B cell (primary cell): ENCODE results near the gene NINL. TPM values are rescaled to one million over a fixed set of nuclear protein-coding genes. Genes with fewer than 3 reads are reported as not detected.

ENCODE experiments used
- ATAC-seq: fragments of 200-7000 bp; cut with Tn5 transposase; one replicate; pipeline ENCODE4 v1.10.0; 2021; ENCODE audit warnings: low read depth, mild to moderate bottlenecking, moderate number of reproducible peaks, moderate library complexity
- CTCF ChIA-PET: fragments of 350-600 bp; sonication (Branson Sonifier 250); formaldehyde crosslinking; loops from one replicate; lab custom pipeline; 2021; ENCODE audit warnings: antibody characterized with exemption, inconsistent platforms; lab: Charles Lee
- POLR2A ChIA-PET: fragments of 350-600 bp; sonication (Branson Sonifier 250); formaldehyde crosslinking; loops from one replicate; lab custom pipeline; 2021; ENCODE audit warnings: antibody characterized with exemption; lab: Charles Lee
- DNase-seq: peaks from one replicate; pipeline ENCODE4 v3.0.0; 2013
- H2AFZ ChIP-seq: 2 replicates; pipeline ENCODE4 v1.6.1; 2012; ENCODE audit warnings: mild to moderate bottlenecking, low read depth, low read length; ENCODE audit not compliant: insufficient read depth, poor library complexity, severe bottlenecking
- H3K27ac ChIP-seq, 2 donors: 1 replicate in 1 of 2; 2 replicates in 1 of 2; pipeline ENCODE4 v1.5.1; 2012 to 2013; ENCODE audit warnings: low read length in 2 of 2, mild to moderate bottlenecking in 2 of 2, moderate library complexity in 1 of 2
- H3K27me3 ChIP-seq, 4 experiments: fragments of 200-600 bp in 1 of 4; sonication (generic) in 1 of 4; replicated peaks in 1 of 4; 1 replicate in 2 of 4; 2 replicates in 2 of 4; pipeline versions ENCODE4 v1.6.1 to v1.7.0; 2013 to 2016; ENCODE audit warnings: low read length in 3 of 4, mild to moderate bottlenecking in 2 of 4, mixed read lengths in 1 of 4, moderate library complexity in 1 of 4; ENCODE audit not compliant: insufficient read depth in 4 of 4, control insufficient read depth in 3 of 4; ENCODE audit errors: control extremely low read depth in 1 of 4
- H3K36me3 ChIP-seq, 2 experiments: replicated peaks in 1 of 2; 1 replicate in 1 of 2; 2 replicates in 1 of 2; pipeline versions ENCODE4 v1.6.1 to v1.7.1; 2013; ENCODE audit warnings: low read length in 1 of 2; ENCODE audit not compliant: insufficient read depth in 2 of 2, control insufficient read depth in 1 of 2; ENCODE audit errors: control extremely low read depth in 1 of 2, extremely low read depth in 1 of 2
- H3K4me1 ChIP-seq, 2 donors: fragments of 200-600 bp in 1 of 2; sonication (generic) in 1 of 2; 1 replicate in 1 of 2; 2 replicates in 1 of 2; pipeline versions ENCODE4 v1.5.1 to v1.6.1; 2013 to 2017; ENCODE audit warnings: low read length in 2 of 2; ENCODE audit not compliant: control insufficient read depth in 2 of 2, insufficient read depth in 2 of 2
- H3K4me2 ChIP-seq: replicated peaks from 2 replicates; pipeline ENCODE3; 2012; ENCODE audit warnings: mild to moderate bottlenecking, low read depth, low read length; ENCODE audit not compliant: poor library complexity, severe bottlenecking
- H3K4me3 ChIP-seq, 5 experiments: fragments of 200-600 bp in 1 of 5; sonication (generic) in 1 of 5; 1 replicate in 3 of 5; 2 replicates in 2 of 5; pipeline versions ENCODE4 v1.5.1 to v1.7.0; 2011 to 2016; ENCODE audit warnings: low read length in 4 of 5, mild to moderate bottlenecking in 4 of 5, low read depth in 2 of 5, control low read depth in 1 of 5, moderate library complexity in 1 of 5; ENCODE audit not compliant: insufficient read depth in 1 of 5; ENCODE audit errors: control extremely low read depth in 1 of 5, extremely low read depth in 1 of 5
- H3K79me2 ChIP-seq: fragments of 200-600 bp; sonication (generic); one replicate; pipeline ENCODE4 v1.6.0; 2016; ENCODE audit warnings: low read length; ENCODE audit not compliant: control insufficient read depth, insufficient read depth
- H3K9ac ChIP-seq: fragments of 200-600 bp; sonication (generic); 2 replicates; pipeline ENCODE4 v1.6.1; 2017; ENCODE audit warnings: mild to moderate bottlenecking, low read length, moderate library complexity
- H3K9me3 ChIP-seq, 3 donors: one replicate each; pipeline versions ENCODE4 v1.6.1 to v1.7.1; 2013; ENCODE audit warnings: low read length in 2 of 3; ENCODE audit not compliant: control insufficient read depth in 2 of 3, insufficient read depth in 1 of 3; ENCODE audit errors: control extremely low read depth in 1 of 3
- H4K20me1 ChIP-seq: 2 replicates; pipeline ENCODE4 v1.6.0; 2012; ENCODE audit warnings: mild to moderate bottlenecking, low read length; ENCODE audit not compliant: insufficient read depth, control insufficient read depth, poor library complexity, severe bottlenecking
- H3K27ac Mint-ChIP-seq: one replicate; pipeline ENCODE4 v1.8.0; 2021; ENCODE audit warnings: mixed read lengths
- H3K27me3 Mint-ChIP-seq: one replicate; pipeline ENCODE4 v1.8.0; 2021; ENCODE audit warnings: mixed read lengths
- H3K4me1 Mint-ChIP-seq: one replicate; pipeline ENCODE4 v1.8.0; 2021; ENCODE audit warnings: mixed read lengths
- H3K4me3 Mint-ChIP-seq: one replicate; pipeline ENCODE4 v1.8.0; 2021; ENCODE audit warnings: mixed read lengths
- H3K9me3 Mint-ChIP-seq: one replicate; pipeline ENCODE4 v1.8.0; 2022; ENCODE audit warnings: mixed read lengths; ENCODE audit not compliant: insufficient read depth
- EZH2 ChIP-seq: IDR thresholded peaks from 2 replicates; pipeline ENCODE4 v1.6.1; 2012; ENCODE audit warnings: borderline replicate concordance, low read depth, mild to moderate bottlenecking, moderate library complexity, low read length; ENCODE audit not compliant: insufficient read depth, poor library complexity, severe bottlenecking
- WGBS: methylation state at CpG from one replicate; pipeline ENCODE4 v1.1.5; 2013; ENCODE audit warnings: missing lambda C conversion rate; ENCODE audit not compliant: insufficient coverage; 5-methylcytosine and 5-hydroxymethylcytosine counted together
- intact Hi-C: fragments of 100-400 bp; cut with micrococcal nuclease; formaldehyde crosslinking; loops from one replicate; pipeline ENCODE4 v1.10.0; 2022
- polyA plus RNA-seq: library from polyadenylated mRNA; depleted of rRNA; stranded (reverse); fragments of >200 nt; gene quantifications from 2 replicates; pipeline ENCODE4 v1.2.3, GENCODE V29; 2012
- total RNA-seq, 2 donors: library from RNA; stranded (reverse); fragments of 120-200 nt in 1 of 2; gene quantifications; 1 replicate in 1 of 2; 2 replicates in 1 of 2; pipeline versions ENCODE4 v1.2.3 to v1.2.4, GENCODE V29; 2013 to 2022
- TF ChIP-seq, protein P1 (sequence below): fragments of 200-600 bp; IDR thresholded peaks from one replicate; pipeline ENCODE4 v1.8.0; 2022; ENCODE audit warnings: antibody characterized with exemption, mild to moderate bottlenecking

NINL gene
- total and polyA plus RNA-seq, 2 donors (not counting 1 experiment from before 2014, with no cell fraction given) = 1.8 to 5.5 TPM

DNA sequence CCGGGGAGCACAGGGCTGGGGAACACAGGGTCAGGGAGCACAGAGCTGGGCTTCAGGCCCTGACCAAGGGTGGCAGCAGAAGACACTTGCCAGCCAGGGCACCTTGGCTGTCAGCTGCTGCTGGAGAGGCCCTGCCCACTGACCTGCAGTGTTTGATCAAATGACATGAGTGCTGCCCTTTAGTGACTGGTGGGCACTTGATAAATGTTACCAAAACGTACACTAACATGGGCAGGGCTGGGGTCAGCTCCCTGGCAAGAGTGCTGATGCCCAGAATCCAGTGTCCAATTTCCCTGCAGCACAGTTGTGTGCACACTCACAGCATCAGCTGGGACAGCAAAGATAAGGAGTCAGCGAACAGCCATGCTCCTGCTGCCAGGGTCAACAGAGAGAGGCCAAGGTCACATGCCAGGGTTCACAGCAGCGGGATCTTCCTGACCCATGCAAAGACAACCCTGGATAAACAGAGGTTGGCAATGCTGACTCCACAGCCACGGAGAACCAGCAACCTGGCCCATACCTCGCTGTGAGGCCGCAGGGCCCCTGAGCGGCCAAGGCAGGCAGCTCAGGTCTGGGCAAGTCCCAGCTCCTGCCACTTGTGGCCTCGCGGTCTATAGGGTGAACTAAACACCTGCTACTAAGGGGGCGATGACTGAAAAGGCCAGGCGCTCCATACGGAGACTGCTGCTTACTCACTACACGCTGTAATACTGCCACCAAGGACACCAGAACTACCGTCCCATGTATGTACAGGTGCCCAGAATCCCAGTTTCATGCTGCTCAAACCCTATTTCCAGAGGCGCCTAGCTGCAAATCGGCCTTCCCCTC lies 46.3 kb downstream of the NINL start:
- CTCF ChIA-PET = interaction anchor here (0.9 kb wide), 1 partner anchor 46 kb away, joined by 3 read pairs; no protein-coding TSS in a partner anchor
- no peaks in the 10 kb centered on the region for H3K27me3 Mint-ChIP-seq
- no peak for DNase-seq
- H3K27me3 ChIP-seq = no peaks in the 10 kb centered on the region
- no peaks in the 10 kb centered on the region for H3K79me2 ChIP-seq
- ATAC-seq = no peak
- no peak for TF ChIP-seq EZH2
- TF ChIP-seq, protein P1, sequence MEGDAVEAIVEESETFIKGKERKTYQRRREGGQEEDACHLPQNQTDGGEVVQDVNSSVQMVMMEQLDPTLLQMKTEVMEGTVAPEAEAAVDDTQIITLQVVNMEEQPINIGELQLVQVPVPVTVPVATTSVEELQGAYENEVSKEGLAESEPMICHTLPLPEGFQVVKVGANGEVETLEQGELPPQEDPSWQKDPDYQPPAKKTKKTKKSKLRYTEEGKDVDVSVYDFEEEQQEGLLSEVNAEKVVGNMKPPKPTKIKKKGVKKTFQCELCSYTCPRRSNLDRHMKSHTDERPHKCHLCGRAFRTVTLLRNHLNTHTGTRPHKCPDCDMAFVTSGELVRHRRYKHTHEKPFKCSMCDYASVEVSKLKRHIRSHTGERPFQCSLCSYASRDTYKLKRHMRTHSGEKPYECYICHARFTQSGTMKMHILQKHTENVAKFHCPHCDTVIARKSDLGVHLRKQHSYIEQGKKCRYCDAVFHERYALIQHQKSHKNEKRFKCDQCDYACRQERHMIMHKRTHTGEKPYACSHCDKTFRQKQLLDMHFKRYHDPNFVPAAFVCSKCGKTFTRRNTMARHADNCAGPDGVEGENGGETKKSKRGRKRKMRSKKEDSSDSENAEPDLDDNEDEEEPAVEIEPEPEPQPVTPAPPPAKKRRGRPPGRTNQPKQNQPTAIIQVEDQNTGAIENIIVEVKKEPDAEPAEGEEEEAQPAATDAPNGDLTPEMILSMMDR = no peak
- no peak overlapping the region for H2AFZ ChIP-seq
- H3K4me1 Mint-ChIP-seq = peaks cover 11% of the 10 kb centered on the region
- H3K27ac ChIP-seq = no peak overlapping the region
- peaks cover 4% of the 10 kb centered on the region in 2 donors for H3K4me1 ChIP-seq
- H3K36me3 ChIP-seq = no peaks in the 10 kb centered on the region
- no peaks in the 10 kb centered on the region for H4K20me1 ChIP-seq
- no peaks in the 10 kb centered on the region for H3K9me3 ChIP-seq
- peak overlapping the region in 2 of 5 experiments; percentile 29 to 38 for H3K4me3 ChIP-seq
- H3K9me3 Mint-ChIP-seq = no peaks in the 10 kb centered on the region
- H3K9ac ChIP-seq = peak overlapping the region; percentile 25
- POLR2A ChIA-PET = no interaction called here
- intact Hi-C loops = no loop called here
- H3K4me3 Mint-ChIP-seq = peak overlapping the region; percentile 80
- peak overlapping the region; percentile 20 for H3K27ac Mint-ChIP-seq
- WGBS = 83% methylated on average over 15 of the region's 17 CpGs
- H3K4me2 ChIP-seq = peak overlapping the region; percentile 38

DNA sequence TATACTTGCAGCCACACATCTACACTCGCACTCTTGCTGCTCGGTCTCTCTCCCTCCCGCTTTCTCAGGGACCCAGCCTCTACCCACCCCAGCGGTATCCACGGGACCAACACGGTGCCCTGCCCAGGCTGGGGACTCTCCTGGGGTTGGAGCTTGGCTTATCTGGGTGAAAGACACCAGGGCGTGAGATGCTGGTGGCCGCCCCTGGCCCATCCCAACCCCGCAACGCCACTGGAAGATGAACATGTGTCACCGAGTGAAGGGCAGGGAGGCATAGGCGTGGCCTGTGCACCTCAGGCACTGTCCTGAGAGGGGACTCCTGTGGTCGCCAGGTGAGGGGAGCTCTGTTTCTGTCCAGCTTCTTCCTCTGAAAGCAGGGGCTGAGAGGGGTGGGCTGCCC lies 47.4 kb downstream of the NINL start:
- intact Hi-C loops = no loop called here
- Histone ChIP-seq H4K20me1 (no peaks in the 10 kb centered on the region), H3K4me3 (no peak overlapping the region), H3K27ac (no peak overlapping the region), H2AFZ (no peak overlapping the region), H3K27me3 (no peaks in the 10 kb centered on the region), H3K9me3 (no peaks in the 10 kb centered on the region), H3K9ac (no peak overlapping the region), H3K36me3 (no peaks in the 10 kb centered on the region), H3K79me2 (no peaks in the 10 kb centered on the region), H3K4me2 (no peak overlapping the region), H3K4me1 (peaks cover 4% of the 10 kb centered on the region in 2 donors)
- H3K27ac Mint-ChIP-seq = no peak overlapping the region
- ATAC-seq (no peak), DNase-seq (no peak)
- 95% methylated on average over 9 of the region's 13 CpGs for WGBS
- no peaks in the 10 kb centered on the region for H3K27me3 Mint-ChIP-seq
- peaks cover 11% of the 10 kb centered on the region for H3K4me1 Mint-ChIP-seq
- H3K9me3 Mint-ChIP-seq = no peaks in the 10 kb centered on the region
- ChIA-PET POLR2A (no interaction called here), CTCF (no interaction called here)
- H3K4me3 Mint-ChIP-seq = no peak overlapping the region
- TF ChIP-seq EZH2 = no peak
- TF ChIP-seq, protein P1 = no peak
